HepG2 (cell line): Measurements from ENCODE around the gene NOL4L. TPM values are rescaled to one million over a fixed set of nuclear protein-coding genes. Genes with fewer than 3 reads are reported as not detected.

Experiments
- ARID4A ChIP-seq: sonication (generic); formaldehyde crosslinking; IDR thresholded peaks from 2 replicates; pipeline ENCODE4 v1.5.0; 2020; ENCODE audit warnings: mild to moderate bottlenecking, missing genetic modification reagents, borderline replicate concordance
- ETV6 ChIP-seq: sonication (generic); formaldehyde crosslinking; conservative IDR thresholded peaks from 2 replicates; pipeline ENCODE4 v1.4.0; 2020; ENCODE audit warnings: missing genetic modification reagents
- GLMP ChIP-seq: sonication (generic); formaldehyde crosslinking; IDR thresholded peaks from 2 replicates; pipeline ENCODE4 v1.9.0; 2021; ENCODE audit warnings: missing genetic modification reagents, mild to moderate bottlenecking, borderline replicate concordance
- HNF1B ChIP-seq: sonication (generic); formaldehyde crosslinking; IDR thresholded peaks from 2 replicates; pipeline ENCODE4 v1.5.1; 2020; ENCODE audit warnings: mild to moderate bottlenecking, moderate library complexity, missing genetic modification reagents
- RNF219 ChIP-seq: sonication (generic); formaldehyde crosslinking; IDR thresholded peaks from 2 replicates; pipeline ENCODE4 v1.5.0; 2020; ENCODE audit warnings: mild to moderate bottlenecking, missing genetic modification reagents
- TFAP4 ChIP-seq: sonication (generic); IDR thresholded peaks from 2 replicates; pipeline ENCODE4 v1.6.1; 2016; ENCODE audit warnings: low read depth, borderline replicate concordance
- ZNF513 ChIP-seq: sonication (generic); formaldehyde crosslinking; conservative IDR thresholded peaks from 2 replicates; pipeline ENCODE4 v1.5.0; 2020; ENCODE audit warnings: missing genetic modification reagents
- ZNF550 ChIP-seq: sonication (generic); formaldehyde crosslinking; IDR thresholded peaks from 2 replicates; pipeline ENCODE4 v1.4.0; 2020; ENCODE audit warnings: mild to moderate bottlenecking, missing genetic modification reagents, borderline replicate concordance
- ZNF639 ChIP-seq: conservative IDR thresholded peaks from 2 replicates; pipeline ENCODE4 v1.6.1; 2018; ENCODE audit warnings: missing genetic modification reagents
- polyA plus RNA-seq, 8 experiments: library from polyadenylated mRNA; depleted of rRNA in 3 of 8; stranded (reverse) in 7 of 8; unstranded in 1 of 8; fragments of >200 nt; fragmentation: Illumina TruSeq in 4 of 8; extraction: Trizol in 4 of 8; gene quantifications; 2 replicates each; pipeline versions ENCODE4 v1.2.1 to v1.2.3, GENCODE V29; 2011 to 2016; ENCODE audit warnings: low read depth in 4 of 8, missing spikeins in 1 of 8, mixed read lengths in 1 of 8; ENCODE audit not compliant: insufficient read depth in 1 of 8
- total RNA-seq, 5 experiments: library from RNA; depleted of rRNA; stranded (reverse); fragments of >200 nt; fragmentation: Illumina TruSeq; extraction: Trizol; gene quantifications; 2 replicates each; pipeline ENCODE4 v1.2.3, GENCODE V29; 2016; ENCODE audit warnings: low read depth in 1 of 5

NOL4L gene
- total and polyA plus RNA-seq, 2 of the 13 experiments (the other 11 are each of a cell fraction or from before 2014, with no cell fraction given): 16.6 to 35.4 TPM

GRCh38 chr20:32570401-32571190 is 14.5 kb downstream of the NOL4L start (continued):
- TF ChIP-seq RNF219 (CRISPR knock-in tag): no peak
- TF ChIP-seq ZNF550 (CRISPR knock-in tag): no peak
- no peak for TF ChIP-seq ZNF639 (CRISPR knock-in tag)
- TF ChIP-seq ETV6: no peak
- no peak for TF ChIP-seq ZNF513 (CRISPR knock-in tag)
- peak; percentile 27; the same call in 1 of the 2 replicates for TF ChIP-seq HNF1B
- TF ChIP-seq ARID4A (CRISPR knock-in tag): 0 out of 2 replicates have a peak, but pooled peaks have one; percentile 19
- TF ChIP-seq TFAP4: no peak
- TF ChIP-seq GLMP (CRISPR knock-in tag): no peak
